Panc1 (cell line): ENCODE data around the gene LBR. TPM values are rescaled to one million over a fixed set of nuclear protein-coding genes. Genes with fewer than 3 reads are reported as not detected.

ENCODE experiments used
- ATAC-seq: fragments of 200-7000 bp; cut with Tn5 transposase; 2 replicates; pipeline ENCODE4 v1.9.1; 2020; ENCODE audit warnings: mild to moderate bottlenecking, moderate library complexity
- BruUV-seq: library from RNA; stranded (reverse); fragments of 400-500 nt; replicated peaks from 2 replicates; lab custom pipeline; 2021; lab: Mats Ljungman, UMichigan
- CTCF ChIA-PET: fragments of 300-600 bp; sonication (Branson Sonifier 250); formaldehyde crosslinking; loops from one replicate; lab custom pipeline; 2022; ENCODE audit warnings: antibody characterized with exemption; lab: Charles Lee
- POLR2A ChIA-PET: fragments of 300-600 bp; sonication (Branson Sonifier 250); formaldehyde crosslinking; loops from one replicate; lab custom pipeline; 2022; ENCODE audit warnings: antibody characterized with exemption; lab: Charles Lee
- DNase-seq: peaks from one replicate; pipeline ENCODE4 v3.0.0-alpha.2; 2010; ENCODE audit warnings: low read depth, low spot score
- H3K27ac ChIP-seq: 2 replicates; pipeline ENCODE4 v1.5.1; 2011; ENCODE audit warnings: mild to moderate bottlenecking, low read length, inconsistent platforms
- H3K27me3 ChIP-seq: fragments of 200-500 bp; sonication (Bioruptor generic); 2 replicates; pipeline ENCODE4 v1.6.0; 2014; ENCODE audit warnings: low read length, inconsistent platforms; ENCODE audit not compliant: control insufficient read depth, insufficient read depth
- H3K36me3 ChIP-seq: fragments of 200-500 bp; sonication (Bioruptor generic); 2 replicates; pipeline ENCODE4 v1.5.1; 2014; ENCODE audit warnings: inconsistent platforms, mild to moderate bottlenecking, low read length, moderate library complexity; ENCODE audit not compliant: control insufficient read depth, insufficient read depth
- H3K4me1 ChIP-seq: 2 replicates; pipeline ENCODE4 v1.5.1; 2011; ENCODE audit warnings: inconsistent platforms, mild to moderate bottlenecking, low read length, moderate library complexity; ENCODE audit not compliant: control insufficient read depth, insufficient read depth
- H3K4me3 ChIP-seq, 2 experiments: 2 replicates each; pipeline ENCODE4 v1.5.1; 2011 to 2012; ENCODE audit warnings: low read depth in 2 of 2, low read length in 2 of 2, mild to moderate bottlenecking in 2 of 2, inconsistent platforms in 1 of 2, moderate library complexity in 1 of 2
- H3K9me3 ChIP-seq: fragments of 200-500 bp; sonication (Bioruptor generic); 2 replicates; pipeline ENCODE4 v1.5.1; 2014; ENCODE audit warnings: low read depth, mild to moderate bottlenecking, inconsistent platforms, low read length, moderate library complexity; ENCODE audit not compliant: control insufficient read depth, insufficient read depth
- POLR2AphosphoS5 ChIP-seq: IDR thresholded peaks from 2 replicates; pipeline ENCODE4 v1.6.1; 2012; ENCODE audit warnings: mild to moderate bottlenecking, low read depth, low read length, moderate library complexity
- SIN3A ChIP-seq: IDR thresholded peaks from 2 replicates; pipeline ENCODE4 v1.6.1; 2012; ENCODE audit warnings: low read depth, mild to moderate bottlenecking, low read length, moderate library complexity, borderline replicate concordance; ENCODE audit not compliant: insufficient read depth
- TCF7L2 ChIP-seq: IDR thresholded peaks from 2 replicates; pipeline ENCODE4 v1.6.1; 2011; ENCODE audit warnings: mild to moderate bottlenecking, low read depth, low read length, inconsistent platforms
- in situ Hi-C: cut with HindIII; loops from 2 replicates; pipeline ENCODE4 v1.10.0; 2016; ENCODE audit warnings: low sequenced_read_pairs, low pct_unique_long_range_greater_than_20kb
- intact Hi-C: fragments of 100-400 bp; cut with micrococcal nuclease; formaldehyde crosslinking; loops from one replicate; pipeline ENCODE4 v1.10.0; 2022; ENCODE audit not compliant: unreplicated experiment
- total RNA-seq: library from RNA; stranded (reverse); gene quantifications from one replicate; pipeline ENCODE4 v1.2.1, GENCODE V29; 2021; ENCODE audit not compliant: unreplicated experiment
- TF ChIP-seq, protein P1 (sequence below), 2 experiments: IDR thresholded peaks; 2 replicates each; pipeline ENCODE4 v1.6.1; 2011 to 2012; ENCODE audit warnings: low read depth in 2 of 2, control low read depth in 1 of 2, low read length in 1 of 2, mild to moderate bottlenecking in 1 of 2, moderate library complexity in 1 of 2; ENCODE audit not compliant: insufficient read depth in 1 of 2
- TF ChIP-seq, protein P2 (sequence below): fragments of 450-650 bp; IDR thresholded peaks from 2 replicates; pipeline ENCODE4 v1.5.1; 2017; ENCODE audit warnings: mild to moderate bottlenecking

The LBR gene
- total RNA-seq, 1 experiment from 2014 or later = 58.2 TPM

DNA sequence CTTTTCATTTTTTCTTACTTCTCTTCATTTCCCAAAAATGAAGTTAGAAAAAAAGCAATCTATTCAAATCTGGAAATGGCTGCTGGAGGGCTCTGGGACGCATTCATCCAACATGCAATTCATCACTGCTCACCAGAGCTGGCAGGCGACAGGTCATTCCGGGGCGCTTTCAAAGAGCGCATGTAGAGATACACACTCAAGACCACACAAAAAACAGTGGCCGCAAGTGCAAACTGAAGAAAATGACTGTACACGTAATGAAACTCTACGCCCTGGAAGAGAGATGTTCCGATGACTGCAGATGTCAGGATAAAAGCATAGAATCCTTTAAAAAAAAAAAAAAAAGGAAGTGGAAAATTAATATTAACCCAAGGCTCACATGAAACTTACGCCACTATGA lies 15.5 kb downstream of the LBR start:
- Histone ChIP-seq H3K4me1 (no peaks in the 10 kb centered on the region), H3K9me3 (no peaks in the 10 kb centered on the region), H3K36me3 (peaks cover 6% of the 10 kb centered on the region), H3K27ac (no peak overlapping the region), H3K4me3 (no peak overlapping the region), H3K27me3 (no peaks in the 10 kb centered on the region)
- DNase-seq = no peak
- POLR2A ChIA-PET = no interaction called here
- CTCF ChIA-PET = no interaction called here
- no peak for ATAC-seq
- intact Hi-C loops (no loop called here), in situ Hi-C loops (no loop called here)
- BruUV-seq = no TSS peak
- TF ChIP-seq POLR2AphosphoS5 (no peak), SIN3A (no peak), TCF7L2 (no peak)
- TF ChIP-seq, protein P1, sequence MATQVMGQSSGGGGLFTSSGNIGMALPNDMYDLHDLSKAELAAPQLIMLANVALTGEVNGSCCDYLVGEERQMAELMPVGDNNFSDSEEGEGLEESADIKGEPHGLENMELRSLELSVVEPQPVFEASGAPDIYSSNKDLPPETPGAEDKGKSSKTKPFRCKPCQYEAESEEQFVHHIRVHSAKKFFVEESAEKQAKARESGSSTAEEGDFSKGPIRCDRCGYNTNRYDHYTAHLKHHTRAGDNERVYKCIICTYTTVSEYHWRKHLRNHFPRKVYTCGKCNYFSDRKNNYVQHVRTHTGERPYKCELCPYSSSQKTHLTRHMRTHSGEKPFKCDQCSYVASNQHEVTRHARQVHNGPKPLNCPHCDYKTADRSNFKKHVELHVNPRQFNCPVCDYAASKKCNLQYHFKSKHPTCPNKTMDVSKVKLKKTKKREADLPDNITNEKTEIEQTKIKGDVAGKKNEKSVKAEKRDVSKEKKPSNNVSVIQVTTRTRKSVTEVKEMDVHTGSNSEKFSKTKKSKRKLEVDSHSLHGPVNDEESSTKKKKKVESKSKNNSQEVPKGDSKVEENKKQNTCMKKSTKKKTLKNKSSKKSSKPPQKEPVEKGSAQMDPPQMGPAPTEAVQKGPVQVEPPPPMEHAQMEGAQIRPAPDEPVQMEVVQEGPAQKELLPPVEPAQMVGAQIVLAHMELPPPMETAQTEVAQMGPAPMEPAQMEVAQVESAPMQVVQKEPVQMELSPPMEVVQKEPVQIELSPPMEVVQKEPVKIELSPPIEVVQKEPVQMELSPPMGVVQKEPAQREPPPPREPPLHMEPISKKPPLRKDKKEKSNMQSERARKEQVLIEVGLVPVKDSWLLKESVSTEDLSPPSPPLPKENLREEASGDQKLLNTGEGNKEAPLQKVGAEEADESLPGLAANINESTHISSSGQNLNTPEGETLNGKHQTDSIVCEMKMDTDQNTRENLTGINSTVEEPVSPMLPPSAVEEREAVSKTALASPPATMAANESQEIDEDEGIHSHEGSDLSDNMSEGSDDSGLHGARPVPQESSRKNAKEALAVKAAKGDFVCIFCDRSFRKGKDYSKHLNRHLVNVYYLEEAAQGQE (IDR thresholded peaks at IDR 0.05; ENCODE audit: insufficient read depth in 1 of 2, low read depth in 2 of 2, low read length in 1 of 2) = no peak
- TF ChIP-seq, protein P2, sequence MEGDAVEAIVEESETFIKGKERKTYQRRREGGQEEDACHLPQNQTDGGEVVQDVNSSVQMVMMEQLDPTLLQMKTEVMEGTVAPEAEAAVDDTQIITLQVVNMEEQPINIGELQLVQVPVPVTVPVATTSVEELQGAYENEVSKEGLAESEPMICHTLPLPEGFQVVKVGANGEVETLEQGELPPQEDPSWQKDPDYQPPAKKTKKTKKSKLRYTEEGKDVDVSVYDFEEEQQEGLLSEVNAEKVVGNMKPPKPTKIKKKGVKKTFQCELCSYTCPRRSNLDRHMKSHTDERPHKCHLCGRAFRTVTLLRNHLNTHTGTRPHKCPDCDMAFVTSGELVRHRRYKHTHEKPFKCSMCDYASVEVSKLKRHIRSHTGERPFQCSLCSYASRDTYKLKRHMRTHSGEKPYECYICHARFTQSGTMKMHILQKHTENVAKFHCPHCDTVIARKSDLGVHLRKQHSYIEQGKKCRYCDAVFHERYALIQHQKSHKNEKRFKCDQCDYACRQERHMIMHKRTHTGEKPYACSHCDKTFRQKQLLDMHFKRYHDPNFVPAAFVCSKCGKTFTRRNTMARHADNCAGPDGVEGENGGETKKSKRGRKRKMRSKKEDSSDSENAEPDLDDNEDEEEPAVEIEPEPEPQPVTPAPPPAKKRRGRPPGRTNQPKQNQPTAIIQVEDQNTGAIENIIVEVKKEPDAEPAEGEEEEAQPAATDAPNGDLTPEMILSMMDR = no peak

DNA sequence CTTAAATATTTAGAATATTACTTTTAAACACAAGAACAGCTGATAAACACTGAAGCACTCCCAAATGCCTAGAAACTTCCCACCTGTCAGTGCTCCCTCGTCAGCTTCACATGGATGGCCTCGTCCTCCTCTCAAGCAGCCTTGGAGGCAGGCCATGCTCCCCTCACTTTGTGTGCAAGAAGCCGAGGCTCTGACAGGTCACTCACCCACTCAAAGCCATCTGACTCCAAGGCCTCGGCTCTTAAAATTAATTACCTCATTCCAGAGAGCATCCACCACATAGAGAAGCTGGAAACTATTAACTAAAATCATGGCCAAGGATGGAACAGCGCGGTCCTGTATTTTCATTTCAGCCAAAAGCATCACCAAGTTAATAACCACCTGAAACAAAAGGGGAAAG lies 17.8 kb downstream of the LBR start:
- ATAC-seq (no peak), DNase-seq (no peak)
- H3K9me3 ChIP-seq = no peaks in the 10 kb centered on the region
- BruUV-seq = no TSS peak
- no peaks in the 10 kb centered on the region for H3K4me1 ChIP-seq
- H3K4me3 ChIP-seq = no peak overlapping the region
- in situ Hi-C loops (no loop called here), intact Hi-C loops (no loop called here)
- CTCF ChIA-PET = no interaction called here
- POLR2A ChIA-PET = no interaction called here
- peaks cover 10% of the 10 kb centered on the region for H3K36me3 ChIP-seq
- H3K27ac ChIP-seq = no peak overlapping the region
- no peaks in the 10 kb centered on the region for H3K27me3 ChIP-seq
- TF ChIP-seq SIN3A (no peak), POLR2AphosphoS5 (no peak), TCF7L2 (no peak)
- TF ChIP-seq, protein P1 (IDR thresholded peaks at IDR 0.05; ENCODE audit: insufficient read depth in 1 of 2, low read depth in 2 of 2, low read length in 1 of 2) = no peak
- TF ChIP-seq, protein P2 = no peak
